Central memory CD4-positive, alpha-beta T cell (primary cell): Measurements from ENCODE around the gene GSTP1.
"Not testable (repeated sequence)": the region's sequence is repeated elsewhere in the genome, so short reads cannot be mapped to it uniquely, and the experiment has no call there.

Source experiments
- DNase-seq: peaks from one replicate; pipeline ENCODE4 v3.0.0; 2022

Gene GSTP1

DNA sequence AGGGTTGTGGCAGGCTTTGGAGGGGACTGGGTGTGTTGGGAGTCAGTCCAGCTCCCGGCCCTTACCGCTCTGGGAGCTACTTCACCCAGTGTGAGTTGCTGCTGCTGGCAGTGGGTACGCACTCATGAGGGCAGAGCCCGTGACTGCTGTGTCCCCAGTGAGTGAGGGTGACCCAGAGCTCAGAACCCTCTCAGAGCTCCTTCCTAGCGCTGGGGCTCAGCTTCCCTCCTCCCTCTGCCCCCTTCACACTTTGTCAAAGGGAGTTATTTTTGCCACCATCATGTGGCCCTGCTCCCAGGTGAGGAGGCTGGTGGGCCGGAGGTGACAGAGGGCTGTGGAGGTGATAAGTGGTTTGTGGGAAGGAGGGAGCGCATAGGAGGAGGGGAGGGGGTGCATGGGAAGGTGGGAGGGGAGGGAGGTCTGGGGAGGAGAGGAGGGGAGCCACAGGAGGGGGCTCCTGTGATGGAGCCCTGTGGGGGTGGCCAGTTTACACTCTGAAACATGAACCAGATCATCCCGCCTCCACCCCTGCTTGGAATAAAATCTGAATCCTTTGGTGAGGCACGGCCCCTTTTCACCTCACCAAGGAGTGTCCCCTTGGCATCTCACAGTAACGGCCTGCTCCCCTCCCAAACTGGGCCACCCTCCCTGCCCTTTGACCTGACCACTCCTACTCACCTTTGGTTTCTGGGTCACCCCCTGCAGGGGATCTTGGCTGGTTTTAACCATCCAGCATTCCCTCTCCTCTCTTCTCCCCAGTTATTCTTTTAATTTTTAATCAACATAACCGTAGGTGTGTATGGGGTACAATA, 33.0 kb downstream of the GSTP1 start:
- no peak for DNase-seq

DNA sequence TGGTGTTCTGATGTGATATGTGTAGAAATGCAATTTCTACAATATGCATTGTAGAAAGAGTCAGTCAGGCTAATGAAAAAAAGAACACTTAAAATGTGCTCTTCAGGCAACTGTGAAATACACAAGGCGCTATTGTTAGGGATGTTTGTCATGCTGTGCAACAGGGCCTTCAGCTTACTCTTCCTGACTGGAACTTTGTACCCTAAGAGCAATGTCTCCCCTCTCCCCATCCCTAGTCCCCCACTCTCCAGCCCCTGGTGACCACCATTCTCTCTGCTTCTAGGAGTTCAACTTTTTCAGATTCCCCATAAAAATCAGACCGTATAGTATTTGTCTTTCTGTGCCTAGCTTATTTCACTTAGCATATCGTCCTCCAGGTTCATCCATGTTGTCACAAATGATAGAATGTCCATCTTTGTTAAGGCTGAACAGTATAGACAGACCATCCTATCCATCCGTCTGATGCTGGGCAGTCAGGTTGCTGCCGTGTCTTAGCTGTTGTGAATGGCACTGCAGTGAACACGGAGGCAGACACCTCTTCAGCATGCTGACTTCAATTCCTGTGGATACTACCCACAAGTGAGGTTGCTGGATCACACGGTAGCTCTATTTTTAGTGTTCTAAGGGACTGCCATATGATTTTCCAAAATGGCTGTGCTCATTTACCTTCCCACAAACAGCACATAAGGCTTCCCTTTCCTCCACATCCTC, 33.8 kb downstream of the GSTP1 start:
- DNase-seq, result no peak

DNA sequence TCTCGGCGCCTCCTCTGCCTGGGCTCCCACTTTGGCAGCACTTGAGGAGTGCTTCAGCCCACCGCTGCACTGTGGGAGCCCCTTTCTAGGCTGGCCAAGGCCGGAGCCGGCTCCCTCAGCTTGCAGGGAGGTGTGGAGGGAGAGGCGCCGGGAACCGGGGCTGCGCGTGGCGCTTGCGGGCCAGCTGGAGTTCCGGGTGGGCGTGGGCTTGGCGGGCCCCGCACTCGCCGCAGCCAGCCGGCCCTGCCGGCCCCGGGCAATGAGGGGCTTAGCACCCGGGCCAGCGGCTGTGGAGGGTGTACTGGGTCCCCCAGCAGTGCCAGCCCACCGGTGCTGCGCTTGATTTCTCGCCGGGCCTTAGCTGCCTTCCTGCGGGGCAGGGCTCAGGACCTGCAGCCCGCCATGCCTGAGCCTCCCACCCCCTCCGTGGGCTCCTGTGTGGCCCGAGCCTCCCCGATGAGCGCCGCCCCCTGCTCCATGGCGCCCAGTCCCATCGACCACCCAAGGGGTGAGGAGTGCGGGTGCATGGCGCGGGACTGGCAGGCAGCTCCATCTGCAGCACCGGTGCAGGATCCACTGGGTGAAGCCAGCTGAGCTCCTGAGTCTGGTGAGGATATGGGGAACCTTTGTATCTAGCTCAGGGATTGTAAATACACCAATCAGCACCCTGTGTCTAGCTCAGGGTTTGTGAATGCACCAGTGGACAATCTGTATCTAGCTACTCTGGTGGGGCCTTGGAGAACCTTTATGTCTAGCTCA, 35.5 kb downstream of the GSTP1 start:
- DNase-seq, result not testable (repeated sequence)

DNA sequence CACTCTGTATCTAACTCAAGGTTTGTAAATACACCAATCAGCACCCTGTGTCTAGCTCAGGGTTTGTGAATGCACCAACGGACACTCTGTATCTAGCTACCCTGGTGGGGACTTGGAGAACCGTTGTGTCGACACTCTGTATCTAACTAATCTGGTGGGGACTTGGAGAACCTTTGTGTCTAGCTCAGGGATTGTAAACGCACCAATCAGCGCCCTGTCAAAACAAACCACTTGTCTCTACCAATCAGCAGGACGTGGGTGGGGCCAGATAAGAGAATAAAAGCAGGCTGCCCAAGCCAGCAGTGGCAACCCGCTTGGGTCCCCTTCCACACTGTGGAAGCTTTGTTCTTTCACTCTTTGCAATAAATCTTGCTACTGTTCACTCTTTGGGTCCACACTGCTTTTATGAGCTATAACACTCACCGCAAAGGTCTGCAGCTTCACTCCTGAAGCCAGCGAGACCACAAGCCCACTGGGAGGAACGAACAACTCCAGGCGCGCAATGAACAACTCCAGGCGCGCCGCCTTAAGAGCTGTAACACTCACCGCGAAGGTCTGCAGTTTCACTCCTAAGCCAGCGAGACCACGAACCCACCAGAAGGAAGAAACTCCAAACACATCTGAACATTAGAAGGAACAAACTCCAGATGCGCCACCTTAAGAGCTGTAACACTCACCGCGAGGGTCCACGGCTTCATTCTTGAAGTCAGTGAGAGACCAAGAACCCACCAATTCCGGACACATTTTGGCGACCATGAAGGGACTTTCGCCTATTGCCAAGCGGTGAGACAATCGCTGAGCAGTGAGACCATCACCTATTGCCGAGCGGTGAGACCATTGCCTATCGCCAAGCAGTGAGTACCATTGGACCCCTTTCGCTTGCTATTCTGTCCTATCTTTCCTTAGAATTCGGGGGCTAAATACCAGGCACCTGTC, 36.3 kb downstream of the GSTP1 start:
- not testable (repeated sequence) for DNase-seq

DNA sequence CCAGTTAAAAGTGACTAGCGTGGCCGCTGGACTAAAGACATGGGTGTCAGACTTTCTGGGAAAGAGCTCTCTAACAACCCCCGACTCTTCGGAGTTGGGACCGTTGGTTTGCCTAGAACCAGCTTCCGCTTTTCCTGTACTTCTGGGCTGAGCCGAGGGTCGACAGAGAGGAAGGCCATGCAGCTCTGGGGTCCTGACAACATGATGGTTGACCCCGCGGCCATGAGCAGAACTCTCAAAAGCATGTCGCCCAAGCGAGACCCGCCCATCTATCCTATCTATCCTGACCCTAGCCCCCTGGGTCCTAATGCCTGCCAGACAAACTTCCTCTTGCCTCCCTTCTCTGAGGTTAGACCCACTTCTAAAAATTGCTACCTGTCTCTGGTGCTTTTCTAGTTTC, 37.0 kb downstream of the GSTP1 start:
- not testable (repeated sequence) for DNase-seq

DNA sequence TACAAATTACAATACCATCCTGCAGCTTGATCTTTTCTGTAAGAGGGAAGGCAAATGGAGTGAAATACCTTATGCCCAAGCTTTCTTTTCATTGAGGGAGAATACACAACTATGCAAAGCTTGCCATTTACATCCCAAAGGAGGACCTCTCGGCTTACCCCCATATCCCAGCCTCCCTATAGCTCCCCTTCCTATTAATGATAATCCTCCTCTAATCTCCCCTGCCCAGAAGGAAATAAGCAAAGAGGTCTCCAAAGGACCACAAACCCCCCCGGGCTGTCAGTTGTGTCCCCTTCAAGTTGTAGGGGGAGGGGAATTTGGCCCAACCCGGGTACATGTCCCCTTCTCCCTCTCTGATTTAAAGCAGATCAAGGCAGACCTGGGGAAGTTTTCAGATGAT, 38.3 kb downstream of the GSTP1 start:
- DNase-seq, result not testable (repeated sequence)

DNA sequence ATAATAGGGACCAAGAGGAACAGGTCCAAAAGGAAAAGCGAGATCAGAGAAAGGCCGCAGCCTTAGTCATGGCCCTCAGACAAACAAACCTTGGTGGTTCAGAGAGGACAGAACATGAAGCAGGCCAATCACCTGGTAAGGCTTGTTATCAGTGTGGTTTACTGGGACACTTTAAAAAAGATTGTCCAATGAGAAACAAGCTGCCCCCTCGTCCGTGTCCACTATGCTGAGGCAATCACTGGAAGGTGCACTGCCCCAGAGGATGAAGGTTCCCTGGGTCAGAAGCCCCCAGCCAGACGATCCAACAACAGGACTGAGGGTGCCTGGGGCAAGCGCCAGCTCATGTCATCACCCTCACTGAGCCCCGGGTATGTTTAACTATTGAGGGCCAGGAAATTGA, 39.3 kb downstream of the GSTP1 start:
- DNase-seq, result not testable (repeated sequence)

DNA sequence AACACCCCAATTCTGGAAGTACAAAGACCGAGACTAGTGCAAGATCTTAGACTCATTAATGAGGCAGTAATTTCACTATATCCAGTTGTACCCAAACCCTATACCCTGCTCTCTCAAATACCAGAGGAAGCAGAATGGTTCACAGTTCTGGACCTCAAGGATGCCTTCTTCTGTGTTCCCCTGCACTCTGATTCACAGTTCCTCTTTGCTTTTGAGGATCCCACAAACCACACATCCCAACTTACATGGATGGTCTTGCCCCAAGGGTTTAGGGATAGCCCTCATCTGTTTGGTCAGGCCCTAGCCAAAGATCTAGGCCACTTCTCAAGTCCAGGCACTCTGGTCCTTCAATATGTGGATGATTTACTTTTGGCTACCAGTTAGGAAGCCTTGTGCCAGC, 40.2 kb downstream of the GSTP1 start:
- DNase-seq, result not testable (repeated sequence)

DNA sequence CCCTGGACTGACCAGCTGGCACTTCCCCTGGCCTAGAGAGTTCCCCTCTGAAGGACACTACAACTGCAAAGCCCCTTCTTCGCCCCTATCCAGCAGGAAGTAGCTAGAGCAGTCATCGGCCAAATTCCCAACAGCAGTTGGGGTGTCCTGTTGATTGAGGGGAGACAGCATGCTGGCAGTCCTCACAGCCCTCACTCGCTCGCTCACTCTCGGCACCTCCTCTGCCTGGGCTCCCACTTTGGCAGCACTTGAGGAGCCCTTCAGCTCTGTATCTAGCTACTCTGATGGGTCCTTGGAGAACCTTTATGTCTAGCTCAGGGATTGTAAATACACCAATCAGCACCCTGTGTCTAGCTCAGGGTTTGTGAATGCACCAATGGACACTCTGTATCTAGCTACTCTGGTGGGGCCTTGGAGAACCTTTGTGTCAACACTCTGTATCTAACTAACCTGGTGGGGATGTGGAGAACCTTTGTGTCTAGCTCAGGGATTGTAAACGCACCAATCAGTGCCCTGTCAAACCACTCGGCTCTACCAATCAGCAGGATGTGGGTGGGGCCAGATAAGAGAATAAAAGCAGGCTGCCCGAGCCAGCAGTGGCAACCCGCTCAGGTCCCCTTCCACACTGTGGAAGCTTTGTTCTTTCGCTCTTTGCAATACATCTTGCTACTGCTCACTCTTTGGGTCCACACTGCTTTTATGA, 42.7 kb downstream of the GSTP1 start:
- DNase-seq, result not testable (repeated sequence)

DNA sequence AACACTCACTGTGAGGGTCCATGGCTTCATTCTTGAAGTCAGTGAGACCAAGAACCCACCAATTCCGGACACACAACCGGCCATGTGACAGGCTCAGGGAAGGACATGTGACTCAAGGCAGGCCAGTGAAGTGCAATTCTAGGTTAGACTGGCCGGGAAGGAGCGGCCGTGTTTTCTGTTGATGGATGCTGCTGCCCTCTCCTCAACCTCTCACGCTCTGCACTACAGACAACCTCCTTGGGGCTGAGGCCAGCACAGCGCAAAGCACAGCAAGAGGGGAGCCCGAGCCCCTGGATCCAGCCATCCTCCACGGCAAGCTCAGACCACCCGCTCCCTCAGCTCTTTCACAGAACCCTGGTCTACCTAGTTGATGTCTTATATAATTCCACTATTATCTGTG, 43.4 kb downstream of the GSTP1 start:
- no peak for DNase-seq

DNA sequence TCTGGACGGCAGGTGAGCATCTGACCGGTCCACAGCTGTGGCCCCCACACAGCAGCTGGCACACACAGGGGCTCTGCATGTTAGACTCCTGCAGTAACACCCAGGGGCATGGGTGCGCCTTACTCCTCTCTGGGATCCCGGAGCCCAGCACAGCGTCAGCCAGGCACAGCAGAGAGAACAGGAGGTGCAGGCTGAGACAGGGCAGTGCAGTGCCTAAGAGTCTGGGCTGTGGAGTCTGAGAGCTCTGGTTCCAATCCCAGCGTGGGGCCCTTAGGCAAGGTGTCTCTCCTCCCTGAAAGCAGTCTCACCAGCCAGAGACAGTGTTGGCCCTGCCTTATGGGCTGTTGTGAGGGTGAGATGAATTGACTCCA, 43.8 kb downstream of the GSTP1 start:
- DNase-seq, result no peak

DNA sequence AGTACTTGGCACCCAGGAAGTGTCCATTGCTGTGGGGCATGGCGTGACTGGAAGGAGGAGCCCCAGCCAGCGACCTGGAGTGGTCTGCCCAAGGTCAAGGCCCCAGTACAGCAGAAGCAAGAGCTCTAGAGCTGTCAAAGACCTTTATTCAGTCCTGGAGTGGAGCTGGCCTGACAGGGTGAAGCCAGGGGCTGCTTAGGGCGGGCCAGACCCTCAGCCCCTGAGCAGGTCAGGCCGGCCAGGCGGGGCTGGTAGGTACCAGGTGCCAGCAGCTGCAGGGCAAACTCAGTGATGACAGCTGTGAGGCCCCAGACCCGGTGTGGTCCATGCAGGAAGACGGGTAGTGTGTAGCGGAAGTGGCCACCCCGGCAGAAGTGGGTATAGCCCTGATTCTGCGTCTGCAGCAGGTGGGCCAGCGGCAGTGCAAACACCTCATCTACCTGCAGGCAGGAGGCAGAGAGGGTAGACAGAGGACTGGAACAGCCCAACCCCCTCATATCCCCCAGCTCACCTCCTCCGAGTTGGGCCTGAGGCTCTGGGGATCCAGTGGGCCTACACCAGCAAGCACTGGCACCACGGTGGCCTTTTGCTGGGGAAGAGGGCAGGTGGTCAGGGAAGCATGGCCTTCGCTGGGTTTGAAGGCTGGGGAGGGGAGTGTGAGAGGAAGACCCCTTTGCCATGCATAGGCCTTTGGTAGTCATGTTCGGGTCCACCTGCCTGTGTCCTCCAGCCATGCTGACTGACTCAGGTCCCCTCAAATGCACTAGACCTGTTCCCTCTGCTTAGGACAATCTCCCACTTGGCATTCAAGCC, 44.4 kb downstream of the GSTP1 start:
- no peak for DNase-seq

DNA sequence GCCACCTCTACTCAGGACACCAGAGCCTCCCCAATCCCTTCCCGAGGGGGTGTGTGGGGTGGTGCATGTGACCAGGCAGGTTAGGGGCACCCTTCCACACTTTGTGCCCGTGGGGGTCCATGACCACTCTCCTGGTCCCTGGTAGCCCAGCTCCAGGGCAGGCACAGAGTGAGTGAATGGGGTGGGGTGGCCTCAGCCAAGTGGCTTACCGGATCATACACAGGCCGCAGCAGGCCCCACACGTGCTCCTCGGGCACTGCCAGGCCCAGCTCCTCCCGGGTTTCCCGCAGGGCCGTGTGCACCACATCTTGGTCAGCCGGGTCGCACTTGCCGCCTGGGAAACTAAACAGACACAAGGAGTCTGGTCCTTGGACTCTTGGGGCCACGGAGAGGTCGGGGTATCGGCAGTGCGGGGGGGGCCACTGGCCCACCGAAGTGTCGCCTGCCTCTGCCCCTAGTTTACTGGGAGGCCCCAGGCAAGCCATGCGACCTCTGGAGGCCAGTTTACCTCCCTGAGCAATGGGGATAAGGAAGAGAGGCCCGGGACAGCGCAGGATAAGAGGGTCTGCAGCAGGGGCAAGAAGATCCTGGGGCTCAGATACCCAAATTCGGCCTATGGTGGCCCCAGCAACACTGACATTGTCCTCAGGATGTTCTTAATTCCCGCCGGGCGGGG, 45.2 kb downstream of the GSTP1 start:
- no peak for DNase-seq

DNA sequence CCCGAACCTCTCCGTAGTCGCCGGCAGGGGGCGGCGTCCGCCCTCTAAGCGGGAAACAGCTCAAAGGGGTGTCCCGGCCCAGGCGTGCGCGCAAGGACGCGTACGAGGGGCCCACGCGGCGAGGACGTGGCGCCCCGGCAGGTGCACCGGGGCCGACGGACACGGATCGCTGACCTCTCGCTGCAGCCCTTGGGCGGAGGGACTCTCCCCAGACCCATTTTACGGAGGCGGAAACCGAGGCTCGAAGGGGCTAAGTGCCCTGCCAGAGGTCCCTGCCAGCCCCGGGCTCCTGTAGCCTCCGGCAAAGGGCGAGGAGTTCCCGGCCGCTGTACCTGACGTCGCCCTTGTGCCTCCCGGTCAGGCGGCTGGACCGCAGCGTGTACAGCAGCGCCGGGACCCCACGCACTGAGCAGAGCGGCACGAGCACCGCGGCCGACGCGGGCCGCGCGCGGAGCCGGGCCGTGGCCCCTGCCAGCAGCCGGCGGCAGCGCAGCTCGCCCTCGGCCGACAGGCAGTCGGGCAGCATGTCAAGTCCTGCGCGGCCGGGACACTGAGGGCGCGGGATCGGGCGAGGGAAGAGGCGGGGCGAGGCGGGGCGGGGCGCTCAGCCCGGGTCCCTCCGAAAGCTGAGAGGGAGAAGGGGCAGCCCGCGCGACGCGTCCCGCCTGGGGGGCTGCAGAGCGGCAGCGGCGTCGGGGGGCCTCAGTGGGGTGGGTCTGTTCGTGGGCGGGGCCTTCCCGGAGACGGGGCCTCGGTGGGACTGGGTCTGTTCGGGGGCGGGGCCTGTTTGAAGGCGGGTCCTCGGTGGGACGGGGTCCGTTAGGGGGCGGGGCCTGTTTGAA, 46.0 kb downstream of the GSTP1 start, which contains the start of gene NUDT8:
TSS of gene NUDT8 (minus strand) at position 552 of the 842 bp plus-strand sequence. CDS start at position 526, 26 bp downstream.
- peak; percentile 83 for DNase-seq

DNA sequence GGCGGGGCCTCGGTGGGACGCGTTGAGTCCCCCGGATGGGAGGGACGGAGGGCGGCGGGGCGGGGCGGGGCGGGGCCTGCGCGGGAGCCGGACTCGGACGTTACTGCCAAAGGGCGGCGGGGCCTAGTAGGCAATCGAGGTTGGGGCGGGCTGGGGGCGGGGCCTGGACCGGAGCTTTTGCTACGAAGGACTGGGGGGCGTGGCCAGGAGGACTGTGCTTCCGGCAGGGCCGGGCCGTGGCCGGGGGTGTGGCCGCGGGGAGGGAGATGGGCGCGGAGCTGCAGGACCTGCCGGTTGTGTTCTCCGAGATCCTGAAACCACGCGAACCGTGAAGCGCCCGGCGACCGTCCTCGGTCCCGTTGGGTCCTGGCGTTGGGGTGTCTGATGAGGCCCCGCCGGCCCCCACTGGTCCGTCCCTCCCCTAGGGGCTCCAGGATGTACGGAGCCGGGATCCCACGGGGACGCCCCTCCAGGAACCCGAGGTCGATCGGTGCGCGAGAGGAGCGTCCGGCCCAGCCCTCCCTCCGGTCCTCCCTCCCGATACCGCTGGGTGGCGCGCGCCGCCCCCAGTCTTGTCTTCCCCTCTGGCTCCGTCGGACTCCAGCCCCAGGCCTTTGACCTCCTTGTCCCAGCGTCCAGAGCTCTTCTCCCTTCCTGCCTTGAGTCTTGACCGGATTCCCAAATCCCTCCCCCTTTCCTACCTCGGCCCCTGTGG, 46.8 kb downstream of the GSTP1 start:
- peak; percentile 88 for DNase-seq

DNA sequence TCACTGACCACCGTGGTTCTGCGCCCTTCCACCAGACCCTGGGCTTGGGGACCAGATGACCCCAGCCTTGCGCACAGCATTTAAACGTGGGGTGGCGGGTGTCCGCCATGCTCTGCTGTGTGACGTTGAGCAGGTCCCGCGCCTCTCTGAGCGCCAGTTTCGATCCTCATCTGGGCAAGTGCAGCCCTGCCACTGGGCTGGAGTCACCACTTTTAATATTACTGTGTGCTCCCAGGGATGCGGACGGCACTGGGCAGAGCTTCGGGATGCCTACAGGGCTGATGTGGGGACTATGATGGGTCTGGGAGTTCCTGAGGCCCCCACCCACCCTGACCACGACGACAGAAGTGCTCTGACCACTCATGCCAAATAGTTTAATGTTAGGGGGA, 47.3 kb downstream of the GSTP1 start:
- no peak for DNase-seq

DNA sequence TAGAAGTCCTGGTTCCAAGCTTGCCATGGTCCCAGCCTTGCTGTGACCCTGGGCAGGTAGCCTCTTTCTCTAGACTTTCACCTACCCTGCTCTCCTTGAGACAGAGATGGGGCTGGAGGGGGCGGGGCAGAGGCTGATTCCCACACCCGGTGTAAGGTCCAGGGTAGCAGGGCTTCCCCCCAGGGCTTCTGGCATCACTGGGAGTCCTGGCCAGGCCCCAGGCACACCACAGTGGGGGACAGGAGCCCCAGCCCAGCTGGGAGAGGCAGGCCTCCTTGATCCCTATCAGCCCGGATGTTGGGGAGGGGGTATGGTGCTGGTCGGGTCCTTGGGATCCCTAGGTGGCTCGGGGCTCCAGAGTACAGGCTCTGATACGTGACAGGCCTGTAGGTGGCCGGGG, 47.8 kb downstream of the GSTP1 start:
- DNase-seq, result no peak

DNA sequence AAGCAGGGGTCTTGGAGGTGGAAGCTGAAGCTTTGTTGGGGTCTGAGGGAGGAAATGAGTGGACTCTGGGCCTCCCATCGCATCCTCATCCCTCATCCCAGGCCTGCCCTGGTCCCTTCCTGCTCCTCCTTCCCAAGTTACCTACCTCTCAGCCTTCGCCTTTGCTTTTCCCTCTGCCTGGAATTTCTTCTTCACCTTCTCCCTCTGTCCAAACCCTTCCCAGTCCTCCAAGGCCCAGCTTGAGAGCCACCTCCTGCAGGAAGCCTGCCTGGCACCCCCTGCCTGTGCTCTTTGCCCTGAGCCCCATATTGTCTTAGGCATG, 48.2 kb downstream of the GSTP1 start:
- DNase-seq, result no peak
